Stimulated activated CD4-positive, alpha-beta T cell treated with anti-CD3 and anti-CD28 coated beads, Interleukin-15, amount 100 ng/mL, for 48 hours (primary cell): ENCODE results near the gene RGMA.

Source experiments
- DNase-seq, 2 donors: peaks; one replicate each; pipeline ENCODE4 v3.0.0-alpha.2; 2020; ENCODE audit warnings: low read depth in 2 of 2

Gene RGMA

DNA sequence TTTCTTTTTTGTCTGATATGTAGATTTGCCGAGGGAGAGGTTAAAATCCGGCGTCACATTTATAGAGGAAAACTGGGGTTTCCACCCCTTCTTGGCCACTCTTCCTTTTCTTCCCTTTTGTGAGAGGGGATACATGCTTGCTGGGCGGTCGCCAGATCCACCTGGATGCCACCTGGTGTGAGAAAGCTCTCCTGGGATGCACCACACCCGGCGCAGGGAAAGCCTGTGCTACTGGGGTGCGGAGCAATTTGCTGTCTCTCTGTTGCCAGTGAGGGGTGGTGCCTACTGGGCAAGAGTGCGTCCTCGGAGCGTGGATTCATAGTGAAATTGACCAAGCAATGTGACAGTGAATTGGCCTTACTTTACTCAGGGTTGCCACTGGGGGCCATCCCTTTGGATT is 2.5 kb upstream of the RGMA start:
- no peak for DNase-seq

DNA sequence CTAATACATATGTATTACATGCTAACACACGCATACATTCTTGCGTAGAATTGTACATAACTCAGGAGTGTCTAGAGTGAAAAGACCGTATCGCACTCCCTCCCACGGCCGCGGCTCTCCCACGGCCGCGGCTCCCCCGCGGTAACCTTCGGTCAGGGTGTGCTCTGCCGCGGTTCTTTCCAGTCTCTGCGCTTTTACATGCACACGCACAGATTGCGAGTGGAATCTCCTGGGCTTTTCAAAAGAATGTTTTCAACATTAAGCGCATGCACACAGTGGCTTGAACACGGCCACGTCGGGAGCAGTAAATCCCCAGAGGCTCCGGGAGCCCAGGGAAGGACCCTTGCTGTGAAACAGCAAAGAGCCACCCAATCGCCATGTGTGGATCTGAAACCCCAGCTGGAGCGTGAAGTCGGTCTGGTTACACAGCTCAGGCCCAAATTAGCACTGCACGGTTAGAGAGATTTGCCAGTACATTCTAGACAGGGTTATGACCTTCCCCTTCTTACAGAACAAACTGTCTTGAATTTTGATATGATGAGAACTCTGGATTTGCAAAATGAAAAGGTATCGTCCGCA is 805 bp upstream of the RGMA start:
- DNase-seq, result no peak

DNA sequence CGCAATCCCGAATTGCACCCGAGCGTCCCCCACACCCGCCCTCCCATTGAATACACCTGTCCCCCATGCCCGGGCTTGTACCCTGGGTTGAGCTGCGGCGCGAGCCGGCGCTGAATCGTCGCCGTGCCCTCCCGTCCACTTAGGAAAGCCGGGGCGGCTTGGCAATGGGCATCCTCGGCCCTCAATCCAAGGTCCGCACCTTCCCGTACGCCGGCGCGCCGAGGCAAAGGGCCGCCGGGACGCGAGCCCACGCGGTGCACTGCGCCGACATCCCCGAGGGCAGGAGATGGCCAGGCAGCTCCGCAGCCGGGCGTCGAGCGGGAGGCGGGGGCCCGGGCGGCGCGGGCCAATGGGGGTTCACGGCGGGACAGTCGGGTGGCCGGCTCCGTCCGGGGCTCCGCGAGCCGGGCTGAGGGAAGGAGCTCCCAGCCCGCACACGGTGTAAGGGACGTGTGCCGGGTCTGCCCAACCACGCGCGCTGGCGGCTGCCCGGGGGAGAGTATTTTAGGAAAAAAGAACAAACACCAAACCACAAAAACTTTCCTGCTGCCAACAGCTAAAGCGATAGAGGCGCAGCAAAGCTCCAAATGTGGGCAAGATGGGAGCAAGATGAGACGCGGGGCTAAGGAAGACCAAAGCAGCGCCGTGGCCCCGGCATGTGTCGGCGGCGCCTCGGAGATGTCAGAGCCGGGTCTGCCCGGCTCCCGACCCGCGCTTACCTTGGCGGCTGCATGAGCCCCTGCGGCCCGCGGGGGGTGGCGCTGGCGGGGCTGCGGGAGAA is 621 bp downstream of the RGMA start:
- no peak for DNase-seq

- DNase-seq, result peak; percentile 43 to 70
Measured at GRCh38 chr15:93087825-93088199, 1.2 kb downstream of the RGMA start.

DNA sequence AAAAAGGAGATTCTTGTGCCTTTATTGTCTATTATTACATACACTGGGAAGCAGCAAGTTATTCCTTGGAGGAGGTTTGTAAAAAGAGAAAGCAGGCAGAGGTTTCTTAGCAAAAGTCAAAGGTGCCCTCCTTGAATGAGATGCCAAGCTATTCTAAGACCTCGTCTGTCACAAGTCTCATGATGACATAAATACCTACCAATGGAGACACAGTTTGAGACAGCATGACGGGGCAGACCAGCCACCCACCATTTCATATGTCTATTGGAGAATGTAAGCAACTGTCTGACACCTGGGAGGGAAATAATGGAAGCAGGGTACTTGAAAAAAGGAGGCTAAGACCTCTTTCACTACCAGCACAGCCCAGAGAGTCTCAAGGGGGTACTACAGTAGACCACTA is 2.2 kb downstream of the RGMA start:
- DNase-seq, result no peak

- no peak for DNase-seq
Measured at GRCh38 chr15:93085692-93086091, 3.3 kb downstream of the RGMA start.

GRCh38 chr15:93082861-93083260 is 6.2 kb downstream of the RGMA start:
- DNase-seq, result no peak

GRCh38 chr15:93081399-93081798 is 7.6 kb downstream of the RGMA start:
- no peak for DNase-seq

DNA sequence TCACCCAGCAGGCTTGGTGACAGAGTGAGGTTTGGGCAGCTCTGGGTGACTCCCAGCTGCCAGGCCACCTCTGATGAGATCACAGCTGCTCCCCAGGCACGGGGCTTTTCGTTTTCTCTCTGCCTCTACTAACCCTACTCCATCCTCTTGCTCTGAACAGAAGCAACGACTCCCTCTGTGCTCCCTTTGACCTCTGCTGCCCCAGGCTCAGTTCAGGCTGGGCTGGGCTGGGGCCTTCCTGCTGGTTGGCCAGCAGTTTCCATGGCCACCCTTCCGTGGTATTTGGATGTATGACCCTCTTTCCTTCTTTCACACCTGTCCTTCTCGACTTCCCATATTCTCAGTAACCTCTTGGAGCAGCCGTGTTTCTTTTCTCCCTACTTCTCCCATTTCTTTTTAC is 8.6 kb downstream of the RGMA start:
- no peak for DNase-seq

- DNase-seq, result no peak
Measured at GRCh38 chr15:93076875-93077274, 12.1 kb downstream of the RGMA start.

GRCh38 chr15:93076217-93076616 is 12.8 kb downstream of the RGMA start:
- no peak for DNase-seq

DNA sequence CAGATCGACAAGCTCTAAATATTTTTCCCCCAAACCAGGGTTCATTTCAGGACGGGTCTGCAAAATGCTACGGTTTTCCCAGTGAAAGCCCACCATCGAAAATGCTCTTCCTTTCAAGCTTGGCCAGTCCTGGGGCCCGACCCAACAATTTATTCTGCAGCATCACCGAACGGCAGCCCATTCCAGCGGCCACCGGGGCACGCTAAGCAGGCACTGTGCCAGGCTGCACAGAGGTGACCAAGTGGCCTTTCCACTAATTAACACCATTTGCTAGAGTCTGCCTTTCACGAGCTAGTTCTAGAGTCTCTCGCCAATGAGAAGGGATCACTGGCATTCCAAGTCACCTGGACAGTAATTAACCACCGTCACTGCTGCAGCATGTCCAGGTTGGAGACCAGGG is 14.4 kb downstream of the RGMA start:
- no peak for DNase-seq

DNA sequence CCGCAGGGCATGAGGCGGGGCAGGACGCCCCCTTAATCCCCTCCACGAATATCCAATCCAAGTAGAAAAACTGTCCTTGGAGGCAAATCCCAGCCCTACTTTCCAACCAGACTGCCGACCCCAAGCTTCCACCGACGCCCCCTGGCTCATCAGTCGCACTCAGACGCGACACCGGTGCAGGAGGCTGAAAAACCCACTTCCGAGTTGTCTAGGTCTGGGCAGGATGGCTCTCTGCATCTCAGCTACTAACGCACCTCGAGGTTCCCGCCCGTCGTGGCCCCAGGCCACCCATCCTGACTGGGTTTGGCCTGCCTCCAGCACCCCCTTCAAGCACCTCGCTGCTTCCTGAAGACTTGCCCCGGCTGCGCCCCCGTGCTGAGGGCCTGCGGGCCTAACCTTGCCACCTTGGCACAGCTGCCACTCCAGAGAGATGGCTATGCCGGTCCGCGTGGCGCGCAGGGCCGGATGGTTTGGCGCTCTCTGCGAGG is 15.5 kb downstream of the RGMA start:
- no peak for DNase-seq

GRCh38 chr15:93072411-93073394 is 16.3 kb downstream of the RGMA start:
- no peak for DNase-seq

GRCh38 chr15:93072011-93072410 is 17.0 kb downstream of the RGMA start:
- DNase-seq, result no peak

- no peak for DNase-seq
Measured at GRCh38 chr15:93071469-93071936, 17.5 kb downstream of the RGMA start.

DNA sequence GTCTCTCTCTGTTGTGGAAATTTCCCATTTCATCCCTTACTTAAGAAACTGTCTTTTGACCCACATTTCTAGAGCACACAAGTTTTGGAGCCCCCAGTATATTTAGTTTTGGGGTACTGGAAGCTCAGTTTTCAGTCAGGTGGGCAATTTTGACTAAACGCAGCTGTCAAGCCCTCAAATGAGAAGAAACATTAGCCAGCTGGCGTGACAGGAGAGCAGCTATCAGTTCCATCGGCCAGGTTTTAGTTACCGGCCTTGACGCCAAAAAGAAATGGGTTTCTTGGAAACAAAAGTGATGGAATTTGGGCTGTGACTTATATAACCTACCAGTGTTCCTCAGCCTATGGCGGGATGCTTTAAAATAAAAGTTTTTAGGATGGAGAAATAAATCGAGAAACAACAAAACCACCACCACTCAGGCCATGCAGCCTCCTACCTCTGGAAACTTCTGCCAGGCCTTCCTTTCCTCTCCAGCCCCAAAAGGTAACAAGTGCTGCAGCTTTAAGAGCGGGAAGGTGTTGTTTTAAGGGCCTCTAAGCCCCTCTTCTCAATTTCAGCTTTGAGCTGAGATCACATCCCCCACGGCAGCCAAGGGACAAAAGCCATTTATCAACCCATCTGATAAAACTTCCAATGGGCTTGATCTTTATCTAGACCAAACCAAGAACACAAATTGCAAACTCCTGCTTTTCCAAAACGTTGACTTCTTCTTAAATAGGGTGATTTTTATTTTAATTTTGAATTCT is 18.3 kb downstream of the RGMA start:
- no peak for DNase-seq

DNA sequence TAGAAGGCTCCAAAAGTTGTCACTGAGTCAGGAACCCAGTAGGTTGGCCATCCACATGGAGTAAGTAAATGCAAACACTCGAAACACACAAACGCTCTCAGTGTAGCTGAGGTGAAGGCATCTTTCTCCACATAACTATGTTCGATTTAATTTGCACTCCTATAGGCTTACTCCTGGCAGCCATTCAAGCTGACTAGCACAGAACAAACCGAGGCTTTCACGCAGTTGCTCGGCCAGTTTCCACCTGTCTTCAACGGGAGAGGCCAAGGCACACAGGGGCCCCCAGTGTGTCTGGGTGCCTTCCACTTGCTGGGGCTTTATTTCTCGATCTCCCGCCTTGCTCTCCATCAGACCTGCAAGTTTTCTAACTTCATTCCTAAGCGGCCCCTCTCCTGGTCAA is 18.9 kb downstream of the RGMA start:
- DNase-seq, result no peak

DNA sequence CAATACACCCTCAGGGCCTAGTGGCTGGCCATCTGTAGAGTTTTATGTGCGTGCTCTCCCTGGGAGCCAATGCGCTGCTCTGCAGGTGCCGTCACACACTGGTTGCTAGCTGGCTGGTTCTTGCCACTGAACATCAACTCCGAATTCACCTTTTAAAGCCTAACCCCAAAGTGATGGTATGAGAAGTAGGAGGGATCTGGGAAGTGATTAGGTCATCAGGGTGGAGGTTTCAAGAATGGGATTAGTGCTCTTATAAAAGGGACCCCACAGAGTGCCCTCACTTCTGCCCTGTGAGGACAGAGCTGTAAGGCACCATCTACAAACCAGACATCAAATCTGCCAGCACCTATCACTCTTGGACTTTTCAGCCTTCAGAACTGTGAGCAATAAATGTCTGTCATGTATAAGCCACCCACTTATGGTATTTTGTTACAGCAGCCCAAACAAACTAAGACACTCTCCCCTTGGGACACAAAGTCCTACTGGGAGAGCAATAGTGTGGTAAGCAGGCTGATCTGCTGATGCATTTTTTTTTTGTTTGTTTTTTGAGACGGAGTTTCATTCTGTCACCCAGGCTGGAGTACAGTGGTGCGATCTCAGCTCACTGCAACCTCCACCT is 20.3 kb downstream of the RGMA start:
- no peak for DNase-seq

DNA sequence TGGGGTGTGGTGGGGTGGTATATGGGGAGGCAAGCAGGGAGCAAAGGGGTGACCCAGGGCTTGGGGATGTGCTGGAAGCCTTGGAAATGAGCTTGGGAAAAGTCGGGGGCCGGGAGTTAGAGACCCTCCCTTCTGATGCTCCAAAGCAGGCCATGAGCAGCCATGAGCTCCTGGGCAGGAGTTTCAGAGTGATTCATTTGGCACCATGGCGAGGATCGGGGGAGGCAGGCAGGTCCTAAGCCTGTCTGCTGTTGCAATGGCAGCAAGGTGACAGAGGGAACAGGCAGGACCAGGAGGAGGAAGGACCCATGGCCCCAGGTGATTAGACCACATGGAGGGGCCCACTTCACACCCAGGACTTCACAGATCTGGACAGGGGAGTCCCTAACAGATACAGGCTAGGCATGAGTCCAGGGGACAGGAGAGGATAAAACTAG is 21.3 kb downstream of the RGMA start:
- DNase-seq, result no peak
